Vagina (tissue), 2 donors: ENCODE data around the gene TDRD7. TPM values are rescaled to one million over a fixed set of nuclear protein-coding genes. Genes with fewer than 3 reads are reported as not detected.
"Not testable (repeated sequence)": the region's sequence is repeated elsewhere in the genome, so short reads cannot be mapped to it uniquely, and the experiment has no call there.

Experiments used
- DNase-seq, 2 donors: peaks; one replicate each; pipeline ENCODE4 v3.0.0-alpha.2; 2017; ENCODE audit errors: extremely low spot score in 2 of 2
- H3K27ac ChIP-seq: fragments of 200-600 bp; sonication (generic); one replicate; pipeline ENCODE4 v1.5.1; 2019
- H3K27me3 ChIP-seq: fragments of 200-600 bp; sonication (generic); one replicate; pipeline ENCODE4 v1.5.1; 2019
- H3K36me3 ChIP-seq, 2 donors: fragments of 200-600 bp; sonication (generic); one replicate each; pipeline ENCODE4 v1.5.1; 2017 to 2019
- H3K4me1 ChIP-seq: fragments of 200-600 bp; sonication (generic); one replicate; pipeline ENCODE4 v1.5.1; 2019
- H3K4me3 ChIP-seq, 2 donors: fragments of 200-600 bp; sonication (generic); 1 replicate in 1 of 2; 2 replicates in 1 of 2; pipeline ENCODE4 v1.5.1; 2016 to 2019
- H3K9me3 ChIP-seq: fragments of 200-600 bp; sonication (generic); one replicate; pipeline ENCODE4 v1.5.1; 2019
- CTCF ChIP-seq, 3 experiments: fragments of 450-650 bp in 2 of 3; fragments of 200-600 bp in 1 of 3; sonication (generic) in 1 of 3; IDR thresholded peaks; one replicate each; pipeline ENCODE4 v1.5.1; 2017 to 2019; ENCODE audit warnings: antibody characterized with exemption in 3 of 3, mild to moderate bottlenecking in 2 of 3, moderate library complexity in 2 of 3
- POLR2A ChIP-seq, 2 donors: fragments of 450-650 bp; IDR thresholded peaks; one replicate each; pipeline ENCODE4 v1.6.1; 2017; ENCODE audit warnings: antibody characterized with exemption in 2 of 2, mild to moderate bottlenecking in 2 of 2, moderate library complexity in 2 of 2
- POLR2AphosphoS5 ChIP-seq, 2 donors: sonication (generic); formaldehyde crosslinking; IDR thresholded peaks; one replicate each; pipeline ENCODE4 v1.9.0; 2017; ENCODE audit warnings: antibody characterized with exemption in 2 of 2, mild to moderate bottlenecking in 2 of 2, low read depth in 1 of 2; ENCODE audit not compliant: insufficient read depth in 1 of 2
- intact Hi-C: fragments of 100-400 bp; cut with DNase I; formaldehyde crosslinking; loops from one replicate; pipeline ENCODE4 v1.15.1; 2023
- total RNA-seq: library from RNA; depleted of rRNA; stranded (reverse); fragments of >200 nt; gene quantifications from one replicate; pipeline ENCODE4 v1.2.3, GENCODE V29; 2016

The TDRD7 gene
- total RNA-seq, 1 donor from 2014 or later: 13.5 TPM

GRCh38 chr9:97441729-97442128, 29.8 kb downstream of the TDRD7 start:
- TF ChIP-seq POLR2AphosphoS5 (IDR thresholded peaks at IDR 0.05; ENCODE audit: insufficient read depth in 1 of 2, low read depth in 1 of 2): no peak
- no peak for TF ChIP-seq CTCF (IDR thresholded peaks at IDR 0.05)
- TF ChIP-seq POLR2A (IDR thresholded peaks at IDR 0.05): no peak
- Histone ChIP-seq H3K4me3 (no peak overlapping the region), H3K36me3 (peaks cover 0 to 6% of the 10 kb centered on the region in 2 donors), H3K4me1 (peaks cover 7% of the 10 kb centered on the region), H3K9me3 (no peaks in the 10 kb centered on the region), H3K27ac (no peak overlapping the region), H3K27me3 (no peaks in the 10 kb centered on the region)
- no peak for DNase-seq
- intact Hi-C loops: no loop called here

GRCh38 chr9:97445119-97445701, 33.3 kb downstream of the TDRD7 start:
- Histone ChIP-seq H3K4me3 (no peak overlapping the region), H3K36me3 (no peaks in the 10 kb centered on the region), H3K27ac (no peak overlapping the region), H3K27me3 (no peaks in the 10 kb centered on the region), H3K9me3 (no peaks in the 10 kb centered on the region), H3K4me1 (no peaks in the 10 kb centered on the region)
- TF ChIP-seq POLR2A (IDR thresholded peaks at IDR 0.05) (no peak), CTCF (IDR thresholded peaks at IDR 0.05) (no peak), POLR2AphosphoS5 (IDR thresholded peaks at IDR 0.05; ENCODE audit: insufficient read depth in 1 of 2, low read depth in 1 of 2) (no peak)
- DNase-seq: no peak
- intact Hi-C loops: no loop called here

GRCh38 chr9:97447001-97447400, 35.1 kb downstream of the TDRD7 start:
- H3K9me3 ChIP-seq: no peaks in the 10 kb centered on the region
- H3K4me3 ChIP-seq: no peak overlapping the region
- H3K27me3 ChIP-seq: no peaks in the 10 kb centered on the region
- intact Hi-C loops: no loop called here
- no peak overlapping the region for H3K27ac ChIP-seq
- DNase-seq: no peak
- TF ChIP-seq POLR2AphosphoS5 (IDR thresholded peaks at IDR 0.05; ENCODE audit: insufficient read depth in 1 of 2, low read depth in 1 of 2) (no peak), CTCF (IDR thresholded peaks at IDR 0.05) (no peak)
- no peaks in the 10 kb centered on the region for H3K4me1 ChIP-seq
- no peaks in the 10 kb centered on the region for H3K36me3 ChIP-seq

- H3K36me3 ChIP-seq, H3K27ac ChIP-seq, intact Hi-C loops, H3K9me3 ChIP-seq, DNase-seq, H3K4me1 ChIP-seq, H3K27me3 ChIP-seq, H3K4me3 ChIP-seq: not testable (repeated sequence)
Measured at GRCh38 chr9:97453573-97453972, 41.7 kb downstream of the TDRD7 start.

- intact Hi-C loops, H3K4me3 ChIP-seq, H3K27me3 ChIP-seq, DNase-seq, H3K36me3 ChIP-seq, H3K9me3 ChIP-seq, H3K27ac ChIP-seq, H3K4me1 ChIP-seq: not testable (repeated sequence)
Measured at GRCh38 chr9:97456841-97457240, 44.9 kb downstream of the TDRD7 start.

GRCh38 chr9:97459326-97459725, 47.4 kb downstream of the TDRD7 start:
- H3K27me3 ChIP-seq: no peaks in the 10 kb centered on the region
- H3K9me3 ChIP-seq: no peaks in the 10 kb centered on the region
- intact Hi-C loops: no loop called here
- no peak overlapping the region for H3K4me3 ChIP-seq
- DNase-seq: no peak
- no peak overlapping the region for H3K27ac ChIP-seq
- peaks cover 0 to 7% of the 10 kb centered on the region in 2 donors for H3K36me3 ChIP-seq
- no peak for TF ChIP-seq CTCF (IDR thresholded peaks at IDR 0.05)
- no peak for TF ChIP-seq POLR2A (IDR thresholded peaks at IDR 0.05)
- no peak for TF ChIP-seq POLR2AphosphoS5 (IDR thresholded peaks at IDR 0.05; ENCODE audit: insufficient read depth in 1 of 2, low read depth in 1 of 2)
- H3K4me1 ChIP-seq: no peaks in the 10 kb centered on the region
